Nucleus accumbens (tissue), 56 donors: ENCODE data around the gene CT47A1.
"Not testable (repeated sequence)": the region's sequence is repeated elsewhere in the genome, so short reads cannot be mapped to it uniquely, and the experiment has no call there.

Source experiments
- DNase-seq, 56 donors: peaks; one replicate each; lab custom pipeline; 2025; lab: John Stamatoyannopoulos, UW

CT47A1 gene

GRCh38 chrX:120985660-120986059 lies at the start of gene CT47A1:
TSS of gene CT47A1 (minus strand) at chrX:120985760. CDS start at chrX:120985529, 231 bp downstream.
- DNase-seq: not testable (repeated sequence)

GRCh38 chrX:121032531-121032930 lies 47.0 kb upstream of the CT47A1 start:
- no peak for DNase-seq

- no peak for DNase-seq
These were observed 44.5 kb upstream of the CT47A1 start for GRCh38 chrX:121030083-121030482.

- DNase-seq: no peak
These were observed 42.9 kb upstream of the CT47A1 start for GRCh38 chrX:121028419-121028818.

- no peak for DNase-seq
These were observed 29.3 kb upstream of the CT47A1 start for GRCh38 chrX:121014826-121015225.

GRCh38 chrX:121013897-121014455 lies 28.4 kb upstream of the CT47A1 start:
- no peak for DNase-seq

- DNase-seq: peak in 3 of 56 donors; percentile 0 to 1 (median 0)
These were observed 25.7 kb upstream of the CT47A1 start for GRCh38 chrX:121011254-121011653.

- DNase-seq: peak in 10 of 56 donors; percentile 0 to 20 (median 3)
These were observed 24.7 kb upstream of the CT47A1 start for GRCh38 chrX:121010218-121010617.

GRCh38 chrX:121009764-121010163 lies 24.2 kb upstream of the CT47A1 start:
- DNase-seq: no peak

- DNase-seq: no peak
These were observed 23.4 kb upstream of the CT47A1 start for GRCh38 chrX:121008920-121009319.

GRCh38 chrX:121000589-121000988 lies 15.0 kb upstream of the CT47A1 start:
- DNase-seq: no peak

- no peak for DNase-seq
These were observed 13.9 kb upstream of the CT47A1 start for GRCh38 chrX:120999413-120999812.

- not testable (repeated sequence) for DNase-seq
These were observed 29.1 kb downstream of the CT47A1 start, which contains the start of gene CT47A7 for GRCh38 chrX:120956500-120956899. TSS of gene CT47A7 (minus strand) at chrX:120956600. CDS start at chrX:120956345, 255 bp downstream.
